Endothelial cell of umbilical vein (primary cell): ENCODE results near the gene WDR86. TPM values are rescaled to one million over a fixed set of nuclear protein-coding genes. Genes with fewer than 3 reads are reported as not detected.

Experiments used
- BruUV-seq: library from RNA; stranded (reverse); fragments of 400-500 nt; replicated peaks from 2 replicates; lab custom pipeline; 2021; lab: Mats Ljungman, UMichigan
- CTCF ChIA-PET: fragments of 300-600, 350-600 bp; sonication (Branson Sonifier 250); formaldehyde crosslinking; loops from one replicate; lab custom pipeline; 2021; ENCODE audit warnings: antibody characterized with exemption, inconsistent platforms; lab: Charles Lee
- POLR2A ChIA-PET: fragments of 300-600, 350-600 bp; sonication (Branson Sonifier 250); formaldehyde crosslinking; loops from one replicate; lab custom pipeline; 2021; ENCODE audit warnings: antibody characterized with exemption, inconsistent platforms; lab: Charles Lee
- DNase-seq: peaks from one replicate; pipeline ENCODE4 v3.0.0-alpha.2; 2011; ENCODE audit warnings: low read depth, low spot score
- FAIRE-seq: peaks from 2 replicates; lab custom pipeline; 2011; peaks lifted over from hg19 to GRCh38; lab: Jason Lieb, UNC
- H2AFZ ChIP-seq: 2 replicates; pipeline ENCODE4 v1.6.0; 2012; ENCODE audit warnings: low read depth, low read length, control low read depth, inconsistent platforms
- H3K27ac ChIP-seq: 2 replicates; pipeline ENCODE4 v1.5.1; 2011; ENCODE audit warnings: low read depth, mild to moderate bottlenecking, control low read depth, low read length, moderate library complexity; ENCODE audit not compliant: insufficient read depth
- H3K27me3 ChIP-seq, 2 experiments: 2 replicates each; pipeline versions ENCODE4 v1.6.0 to v1.6.1; 2011; ENCODE audit warnings: low read length in 2 of 2, mixed read lengths in 1 of 2; ENCODE audit not compliant: control insufficient read depth in 2 of 2, insufficient read depth in 2 of 2
- H3K36me3 ChIP-seq, 2 experiments: 2 replicates in 1 of 2; 3 replicates in 1 of 2; pipeline ENCODE4 v1.5.1; 2011; ENCODE audit warnings: low read length in 2 of 2, mild to moderate bottlenecking in 1 of 2, moderate library complexity in 1 of 2; ENCODE audit not compliant: control insufficient read depth in 2 of 2, insufficient read depth in 2 of 2; ENCODE audit errors: extremely low read depth in 1 of 2
- H3K4me1 ChIP-seq: 3 replicates; pipeline ENCODE4 v1.5.1; 2011; ENCODE audit warnings: mild to moderate bottlenecking, low read length; ENCODE audit not compliant: control insufficient read depth, insufficient read depth; ENCODE audit errors: extremely low read depth
- H3K4me2 ChIP-seq: 2 replicates; pipeline ENCODE4 v1.6.1; 2011; ENCODE audit warnings: low read length, control low read depth, mixed read lengths; ENCODE audit not compliant: insufficient read depth
- H3K4me3 ChIP-seq, 3 experiments: fragments of 200-600 bp in 1 of 3; sonication (generic), shearing (Covaris generic) in 1 of 3; replicated peaks in 1 of 3; 2 replicates each; pipeline ENCODE4 v1.5.1; 2011 to 2016; ENCODE audit warnings: control low read depth in 3 of 3, low read length in 3 of 3, mild to moderate bottlenecking in 2 of 3, inconsistent platforms in 1 of 3, low read depth in 1 of 3, moderate library complexity in 1 of 3; ENCODE audit not compliant: insufficient read depth in 1 of 3
- H3K79me2 ChIP-seq: 2 replicates; pipeline ENCODE4 v1.6.0; 2012; ENCODE audit warnings: low read length, inconsistent platforms; ENCODE audit not compliant: control insufficient read depth, insufficient read depth
- H3K9ac ChIP-seq: replicated peaks from 2 replicates; pipeline ENCODE3; 2011; ENCODE audit warnings: low read length, control low read depth; ENCODE audit not compliant: insufficient read depth; ENCODE audit errors: extremely low read depth
- H3K9me1 ChIP-seq: replicated peaks from 3 replicates; pipeline ENCODE4 v1.6.0; 2011; ENCODE audit warnings: mild to moderate bottlenecking, low read length; ENCODE audit not compliant: control insufficient read depth, insufficient read depth; ENCODE audit errors: extremely low read depth
- H3K9me3 ChIP-seq: replicated peaks from 2 replicates; pipeline ENCODE4 v1.5.1; 2012; ENCODE audit warnings: low read length, inconsistent platforms; ENCODE audit not compliant: control insufficient read depth, insufficient read depth
- H4K20me1 ChIP-seq: replicated peaks from 2 replicates; pipeline ENCODE3; 2011; ENCODE audit warnings: mild to moderate bottlenecking, low read length; ENCODE audit not compliant: control insufficient read depth, insufficient read depth; ENCODE audit errors: extremely low read depth
- EZH2 ChIP-seq: IDR thresholded peaks from 2 replicates; pipeline ENCODE4 v1.6.1; 2012; ENCODE audit warnings: borderline replicate concordance, low read depth, mild to moderate bottlenecking, moderate library complexity, low read length, inconsistent platforms; ENCODE audit not compliant: severe bottlenecking
- FOS ChIP-seq: IDR thresholded peaks from 2 replicates; pipeline ENCODE4 v1.6.1; 2011; ENCODE audit warnings: mild to moderate bottlenecking, low read length, moderate library complexity, borderline replicate concordance; ENCODE audit not compliant: insufficient read depth
- GATA2 ChIP-seq: IDR thresholded peaks from 2 replicates; pipeline ENCODE4 v1.7.0; 2011; ENCODE audit warnings: low read depth, mild to moderate bottlenecking, moderate library complexity, mixed read lengths, low read length; ENCODE audit not compliant: insufficient read length, insufficient read depth
- JUN ChIP-seq: IDR thresholded peaks from 2 replicates; pipeline ENCODE4 v1.6.1; 2011; ENCODE audit warnings: borderline replicate concordance, low read depth; ENCODE audit not compliant: insufficient read length, insufficient read depth
- MYC ChIP-seq: IDR thresholded peaks from one replicate; pipeline ENCODE4 v1.6.1; 2011; ENCODE audit warnings: mild to moderate bottlenecking, low read depth, low read length
- POLR2A ChIP-seq: IDR thresholded peaks from 2 replicates; pipeline ENCODE4 v1.6.1; 2012; ENCODE audit warnings: low read depth, mild to moderate bottlenecking, control low read depth, low read length
- POLR2AphosphoS5 ChIP-seq: IDR thresholded peaks from 2 replicates; pipeline ENCODE4 v1.6.1; 2012; ENCODE audit warnings: low read depth, mild to moderate bottlenecking, control low read depth, low read length, moderate library complexity; ENCODE audit not compliant: insufficient read depth
- dilution Hi-C: fragments of 300-500 bp; cut with MboI; formaldehyde crosslinking; loops from one replicate; pipeline ENCODE4 v1.15.0; 2019; ENCODE audit warnings: low sequenced_read_pairs; ENCODE audit not compliant: extremely low pct_ligation_motif_present
- intact Hi-C: fragments of 100-400 bp; cut with micrococcal nuclease; formaldehyde crosslinking; loops from one replicate; pipeline ENCODE4 v1.10.0; 2022
- polyA plus RNA-seq, 4 experiments: library from polyadenylated mRNA; depleted of rRNA in 3 of 4; stranded (reverse) in 3 of 4; unstranded in 1 of 4; fragments of >200 nt; gene quantifications; 2 replicates each; pipeline versions ENCODE4 v1.2.1 to v1.2.3, GENCODE V29; 2011 to 2012; ENCODE audit warnings: missing spikeins in 1 of 4
- total RNA-seq: library from RNA; stranded (reverse); gene quantifications from 2 replicates; pipeline ENCODE4 v1.2.3, GENCODE V29; 2021
- TF ChIP-seq, protein P1 (sequence below), 2 donors: IDR thresholded peaks; 1 replicate in 1 of 2; 2 replicates in 1 of 2; pipeline ENCODE4 v1.5.1; 2011; ENCODE audit warnings: low read length in 2 of 2, mild to moderate bottlenecking in 2 of 2, moderate library complexity in 2 of 2, control low read depth in 1 of 2, inconsistent platforms in 1 of 2, low read depth in 1 of 2; ENCODE audit not compliant: insufficient read depth in 1 of 2; ENCODE audit errors: extremely low read depth in 1 of 2
- TF ChIP-seq, protein P2 (sequence below): IDR thresholded peaks from 2 replicates; pipeline ENCODE4 v1.6.1; 2011; ENCODE audit not compliant: insufficient read depth, insufficient read length

Gene WDR86
- total and polyA plus RNA-seq, 2 donors (not counting 3 experiments of a cell fraction or from before 2014, with no cell fraction given): not detected

DNA sequence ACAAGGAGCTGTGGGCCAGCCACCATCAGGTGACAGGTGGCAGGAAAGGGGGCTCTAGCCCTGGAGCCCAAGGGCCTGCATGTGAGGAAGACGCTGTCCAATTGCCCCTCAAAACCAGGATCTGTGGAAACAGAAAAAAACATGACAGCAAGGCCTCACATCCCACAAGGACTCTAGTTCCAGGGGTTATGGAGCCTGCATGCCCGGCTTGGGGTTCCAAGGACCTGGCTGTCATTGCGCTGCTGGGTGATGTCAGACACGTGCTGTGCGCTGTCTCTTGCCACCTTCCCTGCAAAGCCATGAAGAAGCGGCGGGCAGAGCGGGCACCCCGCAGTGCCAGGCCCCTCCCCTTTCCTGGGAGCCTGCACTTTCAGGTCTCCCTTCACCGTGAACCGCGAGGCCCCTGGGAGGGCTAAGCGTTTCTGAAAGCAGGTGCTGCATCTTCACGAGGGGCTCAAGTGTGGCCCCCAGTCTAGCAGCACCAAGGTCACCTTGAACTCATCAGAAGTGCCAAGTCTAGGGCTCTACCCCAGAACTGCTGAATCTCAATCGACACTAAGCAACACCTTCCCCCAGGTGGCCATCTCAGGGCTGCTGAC lies 45.2 kb upstream of the WDR86 start:
- H3K4me1 ChIP-seq: peaks cover 9% of the 10 kb centered on the region
- ChIA-PET CTCF (no interaction called here), POLR2A (no interaction called here)
- no peak overlapping the region for H3K4me3 ChIP-seq
- dilution Hi-C loops: no loop called here
- no peak for DNase-seq
- no peak for FAIRE-seq
- H3K79me2 ChIP-seq: no peaks in the 10 kb centered on the region
- no peak overlapping the region for H3K9ac ChIP-seq
- no peaks in the 10 kb centered on the region for H3K27me3 ChIP-seq
- BruUV-seq: no TSS peak
- no peaks in the 10 kb centered on the region for H3K36me3 ChIP-seq
- intact Hi-C loops: no loop called here
- no peak overlapping the region for H2AFZ ChIP-seq
- TF ChIP-seq MYC (no peak), POLR2A (no peak)
- H3K9me3 ChIP-seq: no peaks in the 10 kb centered on the region
- H3K4me2 ChIP-seq: no peak overlapping the region
- no peak overlapping the region for H3K27ac ChIP-seq
- H4K20me1 ChIP-seq: no peaks in the 10 kb centered on the region
- no peaks in the 10 kb centered on the region for H3K9me1 ChIP-seq

DNA sequence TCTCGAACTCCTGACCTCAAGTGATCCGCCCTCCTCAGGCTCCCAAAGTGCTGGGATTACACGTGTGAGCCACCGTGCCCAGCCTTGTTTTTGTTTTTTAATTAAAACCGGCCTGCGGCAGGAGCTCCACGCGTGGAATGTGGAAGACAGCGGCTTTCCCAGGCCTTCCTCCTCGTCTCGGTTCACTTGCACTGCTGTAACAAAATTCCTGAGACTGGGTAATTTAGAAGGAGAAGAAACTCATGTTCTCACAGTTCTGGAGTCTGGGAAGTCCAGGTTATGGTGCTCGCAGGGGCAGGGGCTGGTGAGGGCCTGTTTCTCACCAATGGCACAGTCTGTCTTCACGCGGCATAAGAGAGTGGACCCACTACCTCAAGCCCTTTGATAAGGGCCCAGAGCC lies 44.5 kb upstream of the WDR86 start:
- POLR2A ChIA-PET: no interaction called here

More for the DNA sequence above, 44.5 kb upstream of the WDR86 start:
- CTCF ChIA-PET: no interaction called here
- Histone ChIP-seq H2AFZ (no peak overlapping the region), H3K9ac (no peak overlapping the region), H3K9me3 (no peaks in the 10 kb centered on the region), H4K20me1 (no peaks in the 10 kb centered on the region), H3K4me1 (peaks cover 2% of the 10 kb centered on the region), H3K4me3 (no peak overlapping the region), H3K27ac (no peak overlapping the region), H3K27me3 (no peaks in the 10 kb centered on the region), H3K79me2 (no peaks in the 10 kb centered on the region), H3K9me1 (no peaks in the 10 kb centered on the region), H3K36me3 (no peaks in the 10 kb centered on the region), H3K4me2 (no peak overlapping the region)
- no TSS peak for BruUV-seq
- dilution Hi-C loops: no loop called here
- intact Hi-C loops: no loop called here
- TF ChIP-seq FOS (no peak), EZH2 (no peak), MYC (no peak), POLR2A (no peak), JUN (no peak), POLR2AphosphoS5 (no peak), GATA2 (no peak)
- TF ChIP-seq, protein P1, sequence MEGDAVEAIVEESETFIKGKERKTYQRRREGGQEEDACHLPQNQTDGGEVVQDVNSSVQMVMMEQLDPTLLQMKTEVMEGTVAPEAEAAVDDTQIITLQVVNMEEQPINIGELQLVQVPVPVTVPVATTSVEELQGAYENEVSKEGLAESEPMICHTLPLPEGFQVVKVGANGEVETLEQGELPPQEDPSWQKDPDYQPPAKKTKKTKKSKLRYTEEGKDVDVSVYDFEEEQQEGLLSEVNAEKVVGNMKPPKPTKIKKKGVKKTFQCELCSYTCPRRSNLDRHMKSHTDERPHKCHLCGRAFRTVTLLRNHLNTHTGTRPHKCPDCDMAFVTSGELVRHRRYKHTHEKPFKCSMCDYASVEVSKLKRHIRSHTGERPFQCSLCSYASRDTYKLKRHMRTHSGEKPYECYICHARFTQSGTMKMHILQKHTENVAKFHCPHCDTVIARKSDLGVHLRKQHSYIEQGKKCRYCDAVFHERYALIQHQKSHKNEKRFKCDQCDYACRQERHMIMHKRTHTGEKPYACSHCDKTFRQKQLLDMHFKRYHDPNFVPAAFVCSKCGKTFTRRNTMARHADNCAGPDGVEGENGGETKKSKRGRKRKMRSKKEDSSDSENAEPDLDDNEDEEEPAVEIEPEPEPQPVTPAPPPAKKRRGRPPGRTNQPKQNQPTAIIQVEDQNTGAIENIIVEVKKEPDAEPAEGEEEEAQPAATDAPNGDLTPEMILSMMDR (IDR thresholded peaks at IDR 0.05; ENCODE audit: extremely low read depth in 1 of 2, insufficient read depth in 1 of 2, low read depth in 1 of 2, low read length in 2 of 2): no peak
- TF ChIP-seq, protein P2, sequence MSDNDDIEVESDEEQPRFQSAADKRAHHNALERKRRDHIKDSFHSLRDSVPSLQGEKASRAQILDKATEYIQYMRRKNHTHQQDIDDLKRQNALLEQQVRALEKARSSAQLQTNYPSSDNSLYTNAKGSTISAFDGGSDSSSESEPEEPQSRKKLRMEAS: no peak
- FAIRE-seq (no peak), DNase-seq (no peak)
